H9 (cell line): Measurements from ENCODE around the gene NXF2. TPM values are rescaled to one million over a fixed set of nuclear protein-coding genes. Genes with fewer than 3 reads are reported as not detected.

Experiments used
- DNase-seq: peaks from one replicate; pipeline ENCODE4 v3.0.0-alpha.2; 2017
- H2AFZ ChIP-seq: one replicate; pipeline ENCODE4 v1.6.1; 2013; ENCODE audit warnings: mild to moderate bottlenecking, low read length, control low read depth, moderate library complexity
- H2AK5ac ChIP-seq: 2 replicates; pipeline ENCODE4 v1.6.1; 2013; ENCODE audit warnings: low read length, control low read depth, mixed read lengths; ENCODE audit not compliant: insufficient read length
- H2BK120ac ChIP-seq: one replicate; pipeline ENCODE4 v1.6.1; 2013; ENCODE audit warnings: low read depth, mild to moderate bottlenecking, low read length, control low read depth, inconsistent platforms; ENCODE audit not compliant: poor library complexity, severe bottlenecking
- H2BK12ac ChIP-seq: 2 replicates; pipeline ENCODE4 v1.6.1; 2013; ENCODE audit warnings: low read length, control low read depth, mixed read lengths, low read depth; ENCODE audit not compliant: insufficient read length
- H2BK15ac ChIP-seq: 2 replicates; pipeline ENCODE4 v1.6.1; 2013; ENCODE audit warnings: low read depth, low read length, control low read depth
- H2BK20ac ChIP-seq: one replicate; pipeline ENCODE4 v1.6.1; 2013; ENCODE audit warnings: low read depth, mild to moderate bottlenecking, low read length, control low read depth, inconsistent platforms; ENCODE audit not compliant: poor library complexity, severe bottlenecking
- H2BK5ac ChIP-seq: 2 replicates; pipeline ENCODE4 v1.6.1; 2013; ENCODE audit warnings: low read length, control low read depth, mixed read lengths; ENCODE audit not compliant: insufficient read length
- H3K14ac ChIP-seq: 2 replicates; pipeline ENCODE4 v1.6.1; 2013; ENCODE audit warnings: low read length, control low read depth; ENCODE audit not compliant: insufficient read depth
- H3K18ac ChIP-seq: 2 replicates; pipeline ENCODE4 v1.6.1; 2013; ENCODE audit warnings: low read depth, mild to moderate bottlenecking, mixed read lengths, low read length, control low read depth; ENCODE audit not compliant: insufficient read length
- H3K23ac ChIP-seq: 2 replicates; pipeline ENCODE4 v1.6.1; 2013; ENCODE audit warnings: low read length, control low read depth, mixed read lengths, low read depth; ENCODE audit not compliant: insufficient read length
- H3K23me2 ChIP-seq: 2 replicates; pipeline ENCODE4 v1.6.1; 2013; ENCODE audit warnings: low read depth, mild to moderate bottlenecking, mixed read lengths, low read length, control low read depth; ENCODE audit not compliant: insufficient read length, poor library complexity, severe bottlenecking
- H3K27ac ChIP-seq: 2 replicates; pipeline ENCODE4 v1.5.1; 2013; ENCODE audit warnings: low read length, control low read depth, mixed read lengths, low read depth; ENCODE audit not compliant: insufficient read length
- H3K27me3 ChIP-seq: 2 replicates; pipeline ENCODE4 v1.6.1; 2013; ENCODE audit warnings: low read length, control low read depth, inconsistent platforms; ENCODE audit not compliant: insufficient read depth
- H3K4ac ChIP-seq: 2 replicates; pipeline ENCODE4 v1.6.1; 2013; ENCODE audit warnings: low read depth, mild to moderate bottlenecking, control low read depth, inconsistent platforms, low read length, moderate library complexity
- H3K4me1 ChIP-seq: 2 replicates; pipeline ENCODE4 v1.6.1; 2013; ENCODE audit warnings: low read length, control low read depth, inconsistent platforms; ENCODE audit not compliant: insufficient read depth
- H3K4me2 ChIP-seq: 2 replicates; pipeline ENCODE4 v1.6.1; 2013; ENCODE audit warnings: low read length, control low read depth, mixed read lengths; ENCODE audit not compliant: insufficient read length, insufficient read depth
- H3K56ac ChIP-seq: 2 replicates; pipeline ENCODE4 v1.6.1; 2013; ENCODE audit warnings: low read depth, mild to moderate bottlenecking, mixed read lengths, low read length, control low read depth; ENCODE audit not compliant: insufficient read length
- H3K79me1 ChIP-seq: 2 replicates; pipeline ENCODE4 v1.6.1; 2013; ENCODE audit warnings: low read depth, mild to moderate bottlenecking, moderate library complexity, low read length, control low read depth, inconsistent platforms; ENCODE audit not compliant: insufficient read depth, poor library complexity, severe bottlenecking
- H3K79me2 ChIP-seq: 2 replicates; pipeline ENCODE4 v1.6.1; 2013; ENCODE audit warnings: low read length, control low read depth, inconsistent platforms; ENCODE audit not compliant: insufficient read depth
- H3K9ac ChIP-seq: 2 replicates; pipeline ENCODE4 v1.6.1; 2013; ENCODE audit warnings: low read length, control low read depth, mixed read lengths; ENCODE audit not compliant: insufficient read length; ENCODE audit errors: extremely low read depth
- H3K9me3 ChIP-seq: one replicate; pipeline ENCODE4 v1.6.1; 2013; ENCODE audit warnings: low read depth, low read length, inconsistent platforms; ENCODE audit not compliant: control insufficient read depth
- H3T11ph ChIP-seq: one replicate; pipeline ENCODE4 v1.6.1; 2013; ENCODE audit warnings: mild to moderate bottlenecking, low read length, control low read depth, inconsistent platforms
- H4K20me1 ChIP-seq: one replicate; pipeline ENCODE4 v1.6.1; 2013; ENCODE audit not compliant: control insufficient read depth, insufficient read length, insufficient read depth
- H4K5ac ChIP-seq: 2 replicates; pipeline ENCODE4 v1.6.1; 2013; ENCODE audit warnings: low read depth, mild to moderate bottlenecking, mixed read lengths, low read length, control low read depth; ENCODE audit not compliant: insufficient read length
- H4K8ac ChIP-seq: replicated peaks from 2 replicates; pipeline ENCODE4 v1.6.1; 2013; ENCODE audit warnings: low read length, control low read depth, mixed read lengths, low read depth; ENCODE audit not compliant: insufficient read length
- H4K91ac ChIP-seq: 2 replicates; pipeline ENCODE4 v1.6.1; 2013; ENCODE audit warnings: low read depth, mild to moderate bottlenecking, moderate library complexity, mixed read lengths, low read length, control low read depth; ENCODE audit not compliant: insufficient read length
- H3K27ac Mint-ChIP-seq, 3 experiments: 2 replicates in 2 of 3; 3 replicates in 1 of 3; pipeline ENCODE4 v1.8.0; 2020 to 2021; ENCODE audit warnings: mixed read lengths in 3 of 3, mild to moderate bottlenecking in 1 of 3, moderate library complexity in 1 of 3
- H3K27me3 Mint-ChIP-seq: 2 replicates; pipeline ENCODE4 v1.8.0; 2021; ENCODE audit warnings: low read depth, mild to moderate bottlenecking, moderate library complexity, mixed read lengths
- H3K36me3 Mint-ChIP-seq, 3 experiments: 2 replicates in 2 of 3; 3 replicates in 1 of 3; pipeline ENCODE4 v1.8.0; 2020 to 2021; ENCODE audit warnings: low read depth in 3 of 3, mixed read lengths in 3 of 3; ENCODE audit not compliant: insufficient read depth in 1 of 3
- H3K4me1 Mint-ChIP-seq, 2 experiments: 2 replicates each; pipeline ENCODE4 v1.8.0; 2020; ENCODE audit warnings: mixed read lengths in 2 of 2
- H3K4me3 Mint-ChIP-seq, 2 experiments: 2 replicates in 1 of 2; 3 replicates in 1 of 2; pipeline ENCODE4 v1.8.0; 2020 to 2021; ENCODE audit warnings: mild to moderate bottlenecking in 2 of 2, mixed read lengths in 2 of 2, moderate library complexity in 1 of 2
- H3K9me3 Mint-ChIP-seq, 2 experiments: 2 replicates in 1 of 2; 3 replicates in 1 of 2; pipeline ENCODE4 v1.8.0; 2020; ENCODE audit warnings: mild to moderate bottlenecking in 2 of 2, mixed read lengths in 2 of 2, moderate library complexity in 1 of 2
- WGBS: extraction: QIAGEN DNeasy Blood & Tissue Kit; methylation state at CpG from one replicate; pipeline ENCODE4 v1.1.7; 2013; ENCODE audit warnings: missing lambda C conversion rate, low lambda C conversion rate, mixed read lengths; ENCODE audit not compliant: insufficient read length; ENCODE audit errors: extremely low coverage; 5-methylcytosine and 5-hydroxymethylcytosine counted together
- total RNA-seq: library from RNA; stranded (reverse); gene quantifications from 2 replicates; pipeline ENCODE4 v1.2.1, GENCODE V29; 2021
- TF ChIP-seq, protein P1 (sequence below): fragments of 200-600 bp; sonication (generic); conservative IDR thresholded peaks from 3 replicates; pipeline ENCODE4 v1.8.0; 2021; ENCODE audit warnings: antibody characterized with exemption, mild to moderate bottlenecking

NXF2 gene
- total RNA-seq, 1 experiment from 2014 or later, result not detected

DNA sequence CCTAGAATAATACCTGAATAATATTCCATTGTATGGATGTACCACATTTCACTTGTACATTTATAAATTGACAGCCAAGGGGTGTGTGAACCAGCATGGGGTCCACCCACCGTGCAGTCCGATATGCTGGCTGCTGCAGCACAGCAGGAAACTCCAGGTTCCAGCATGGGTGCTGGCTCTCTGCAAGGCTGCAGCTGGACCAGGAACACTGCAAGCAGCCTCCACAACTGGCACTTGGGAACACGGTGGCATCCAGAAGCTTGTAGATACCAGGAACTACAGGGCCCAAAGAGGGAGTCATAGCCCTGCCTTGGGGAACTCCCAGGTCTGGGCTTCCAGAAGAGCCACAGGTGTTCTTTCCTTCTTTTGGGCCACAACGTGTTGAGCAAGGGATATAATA lies 91.2 kb downstream of the NXF2 start:
- no peak overlapping the region for H2AFZ ChIP-seq
- Mint-ChIP-seq H3K36me3 (peaks cover 0 to 4% (median 3%) of the 10 kb centered on the region in 3 experiments; a peak in 3 of 7 replicates), H3K4me3 (no peak overlapping the region), H3K4me1 (no peaks in the 10 kb centered on the region), H3K9me3 (peaks cover 29 to 45% of the 10 kb centered on the region in 2 experiments), H3K27me3 (no peaks in the 10 kb centered on the region; the same call in 1 of the 2 replicates), H3K27ac (no peak overlapping the region)
- H3K27ac ChIP-seq, result no peak overlapping the region
- no peak overlapping the region for H3K14ac ChIP-seq
- peaks cover 39% of the 10 kb centered on the region for H3K9me3 ChIP-seq
- TF ChIP-seq, protein P1, sequence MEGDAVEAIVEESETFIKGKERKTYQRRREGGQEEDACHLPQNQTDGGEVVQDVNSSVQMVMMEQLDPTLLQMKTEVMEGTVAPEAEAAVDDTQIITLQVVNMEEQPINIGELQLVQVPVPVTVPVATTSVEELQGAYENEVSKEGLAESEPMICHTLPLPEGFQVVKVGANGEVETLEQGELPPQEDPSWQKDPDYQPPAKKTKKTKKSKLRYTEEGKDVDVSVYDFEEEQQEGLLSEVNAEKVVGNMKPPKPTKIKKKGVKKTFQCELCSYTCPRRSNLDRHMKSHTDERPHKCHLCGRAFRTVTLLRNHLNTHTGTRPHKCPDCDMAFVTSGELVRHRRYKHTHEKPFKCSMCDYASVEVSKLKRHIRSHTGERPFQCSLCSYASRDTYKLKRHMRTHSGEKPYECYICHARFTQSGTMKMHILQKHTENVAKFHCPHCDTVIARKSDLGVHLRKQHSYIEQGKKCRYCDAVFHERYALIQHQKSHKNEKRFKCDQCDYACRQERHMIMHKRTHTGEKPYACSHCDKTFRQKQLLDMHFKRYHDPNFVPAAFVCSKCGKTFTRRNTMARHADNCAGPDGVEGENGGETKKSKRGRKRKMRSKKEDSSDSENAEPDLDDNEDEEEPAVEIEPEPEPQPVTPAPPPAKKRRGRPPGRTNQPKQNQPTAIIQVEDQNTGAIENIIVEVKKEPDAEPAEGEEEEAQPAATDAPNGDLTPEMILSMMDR, result no peak
- no peak overlapping the region for H2BK15ac ChIP-seq
- no peak overlapping the region for H4K91ac ChIP-seq
- H3K27me3 ChIP-seq, result no peaks in the 10 kb centered on the region
- H4K20me1 ChIP-seq, result no peaks in the 10 kb centered on the region
- no peaks in the 10 kb centered on the region for H3K79me2 ChIP-seq
- no peak overlapping the region for H2BK120ac ChIP-seq
- no peak overlapping the region for H2BK20ac ChIP-seq
- no peak overlapping the region for H3T11ph ChIP-seq
- no peak overlapping the region for H3K4ac ChIP-seq
- H3K79me1 ChIP-seq, result no peaks in the 10 kb centered on the region
- no peak overlapping the region for H4K8ac ChIP-seq
- H3K9ac ChIP-seq, result no peak overlapping the region
- no peak overlapping the region for H3K4me2 ChIP-seq
- H3K23ac ChIP-seq, result no peak overlapping the region
- no peak overlapping the region for H2AK5ac ChIP-seq
- no CpG with 5 or more reads among the region's 4 CpGs for WGBS
- no peak for DNase-seq
- no peak overlapping the region for H3K56ac ChIP-seq
- no peak overlapping the region for H4K5ac ChIP-seq
- H2BK5ac ChIP-seq, result no peak overlapping the region
- no peaks in the 10 kb centered on the region for H3K4me1 ChIP-seq
- H3K23me2 ChIP-seq, result no peaks in the 10 kb centered on the region
- H2BK12ac ChIP-seq, result no peak overlapping the region
- H3K18ac ChIP-seq, result no peak overlapping the region
